Endodermal cell (in vitro differentiated cells): ENCODE results near the gene TRIAP1. TPM values are rescaled to one million over a fixed set of nuclear protein-coding genes. Genes with fewer than 3 reads are reported as not detected.

Experiments
- DNase-seq: peaks from one replicate; pipeline ENCODE4 v3.0.0-alpha.2; 2017
- H3K27ac ChIP-seq: 2 replicates; pipeline ENCODE4 v1.5.1; 2013; ENCODE audit warnings: mild to moderate bottlenecking, low read depth, low read length, moderate library complexity
- H3K27me3 ChIP-seq: 2 replicates; pipeline ENCODE4 v1.6.1; 2013; ENCODE audit warnings: mild to moderate bottlenecking, low read length, moderate library complexity; ENCODE audit not compliant: insufficient read depth, control insufficient read depth, poor library complexity, severe bottlenecking
- H3K36me3 ChIP-seq: 2 replicates; pipeline ENCODE4 v1.7.0; 2013; ENCODE audit warnings: mild to moderate bottlenecking, low read length, moderate library complexity; ENCODE audit not compliant: control insufficient read depth, insufficient read depth
- H3K4me1 ChIP-seq: one replicate; pipeline ENCODE4 v1.7.0; 2013; ENCODE audit warnings: low read length; ENCODE audit not compliant: control insufficient read depth, insufficient read depth
- H3K4me3 ChIP-seq: 2 replicates; pipeline ENCODE4 v1.5.1; 2013; ENCODE audit warnings: mild to moderate bottlenecking, low read length, moderate library complexity
- H3K9ac ChIP-seq: 2 replicates; pipeline ENCODE4 v1.6.1; 2013; ENCODE audit warnings: mild to moderate bottlenecking, low read length, moderate library complexity; ENCODE audit not compliant: poor library complexity, severe bottlenecking; ENCODE audit errors: extremely low read depth
- H3K9me3 ChIP-seq: 2 replicates; pipeline ENCODE4 v1.6.1; 2013; ENCODE audit warnings: mild to moderate bottlenecking, low read length, moderate library complexity; ENCODE audit not compliant: control insufficient read depth
- H3K27ac Mint-ChIP-seq: 2 replicates; pipeline ENCODE4 v1.8.0; 2020; ENCODE audit warnings: mixed read lengths
- H3K27me3 Mint-ChIP-seq: 2 replicates; pipeline ENCODE4 v1.8.0; 2021; ENCODE audit warnings: mild to moderate bottlenecking, mixed read lengths; ENCODE audit not compliant: insufficient read depth
- H3K36me3 Mint-ChIP-seq: 2 replicates; pipeline ENCODE4 v1.8.0; 2020; ENCODE audit warnings: low read depth, mixed read lengths
- H3K4me1 Mint-ChIP-seq: 2 replicates; pipeline ENCODE4 v1.8.0; 2020; ENCODE audit warnings: mixed read lengths
- H3K4me3 Mint-ChIP-seq: 2 replicates; pipeline ENCODE4 v1.8.0; 2020; ENCODE audit warnings: mild to moderate bottlenecking, moderate library complexity, mixed read lengths
- H3K9me3 Mint-ChIP-seq: 2 replicates; pipeline ENCODE4 v1.8.0; 2020; ENCODE audit warnings: mild to moderate bottlenecking, mixed read lengths
- WGBS, 2 experiments: methylation state at CpG; one replicate each; pipeline versions ENCODE4 v1.1.5 to v1.1.7; 2013; ENCODE audit warnings: missing lambda C conversion rate in 2 of 2, mixed read lengths in 1 of 2; ENCODE audit not compliant: insufficient coverage in 1 of 2, insufficient read length in 1 of 2; 5-methylcytosine and 5-hydroxymethylcytosine counted together
- total RNA-seq, 2 donors: library from RNA; stranded (reverse); fragmentation: NEBNext Ultra II Directional in 1 of 2; extraction: Animal tissue kit (Norgen Biotek cat#: 25700) in 1 of 2; gene quantifications; 2 replicates in 1 of 2; 3 replicates in 1 of 2; pipeline ENCODE4 v1.2.1, GENCODE V29; 2021
- TF ChIP-seq, protein P1 (sequence below): fragments of 200-600 bp; sonication (generic); conservative IDR thresholded peaks from 2 replicates; pipeline ENCODE4 v1.5.0; 2021; ENCODE audit warnings: antibody characterized with exemption, mild to moderate bottlenecking

The TRIAP1 gene
- total RNA-seq, 2 donors from 2014 or later, result 31.6 to 34.8 TPM

DNA sequence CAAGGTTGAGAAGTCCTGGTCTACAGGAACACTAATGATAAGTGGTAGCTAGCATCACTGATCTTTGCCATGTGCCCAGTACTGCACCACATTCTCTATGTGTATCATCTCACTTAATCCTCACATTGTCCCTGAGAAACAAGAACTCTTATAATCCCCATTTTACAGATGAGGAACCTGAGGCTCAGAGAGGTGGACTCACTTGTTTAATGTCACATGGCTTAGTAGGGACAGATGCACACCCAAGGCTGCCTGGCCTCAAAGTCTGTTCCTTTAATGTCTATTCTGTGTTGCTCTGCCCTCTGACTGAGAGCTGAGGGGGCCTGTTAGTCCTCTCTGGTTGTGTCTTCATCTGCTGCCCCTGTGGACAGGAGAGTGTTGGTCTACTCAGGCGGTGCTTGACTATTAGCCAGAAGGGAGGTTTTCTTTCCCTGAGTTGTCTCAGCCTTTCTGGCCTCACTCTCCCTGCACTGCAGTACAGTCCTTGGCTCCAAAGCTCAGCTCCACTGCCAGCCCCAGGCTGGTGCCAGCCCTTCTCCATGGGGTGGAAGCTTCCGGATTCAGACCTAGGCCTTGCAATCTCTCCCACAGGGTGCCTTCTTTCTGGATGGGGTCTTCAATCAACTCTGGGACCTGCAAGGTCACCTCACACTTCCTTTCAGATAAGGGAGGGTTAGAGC is 44.8 kb upstream of the TRIAP1 start:
- Histone ChIP-seq H3K36me3 (no peaks in the 10 kb centered on the region), H3K27me3 (no peaks in the 10 kb centered on the region), H3K9ac (no peak overlapping the region), H3K9me3 (no peaks in the 10 kb centered on the region), H3K4me3 (no peak overlapping the region), H3K4me1 (peaks cover 4% of the 10 kb centered on the region), H3K27ac (no peak overlapping the region)
- DNase-seq, result no peak
- Mint-ChIP-seq H3K4me1 (peaks cover 9% of the 10 kb centered on the region), H3K27me3 (no peaks in the 10 kb centered on the region), H3K4me3 (no peak overlapping the region), H3K9me3 (no peaks in the 10 kb centered on the region), H3K27ac (peak overlapping the region; percentile 55), H3K36me3 (peaks cover 7% of the 10 kb centered on the region)
- TF ChIP-seq, protein P1, sequence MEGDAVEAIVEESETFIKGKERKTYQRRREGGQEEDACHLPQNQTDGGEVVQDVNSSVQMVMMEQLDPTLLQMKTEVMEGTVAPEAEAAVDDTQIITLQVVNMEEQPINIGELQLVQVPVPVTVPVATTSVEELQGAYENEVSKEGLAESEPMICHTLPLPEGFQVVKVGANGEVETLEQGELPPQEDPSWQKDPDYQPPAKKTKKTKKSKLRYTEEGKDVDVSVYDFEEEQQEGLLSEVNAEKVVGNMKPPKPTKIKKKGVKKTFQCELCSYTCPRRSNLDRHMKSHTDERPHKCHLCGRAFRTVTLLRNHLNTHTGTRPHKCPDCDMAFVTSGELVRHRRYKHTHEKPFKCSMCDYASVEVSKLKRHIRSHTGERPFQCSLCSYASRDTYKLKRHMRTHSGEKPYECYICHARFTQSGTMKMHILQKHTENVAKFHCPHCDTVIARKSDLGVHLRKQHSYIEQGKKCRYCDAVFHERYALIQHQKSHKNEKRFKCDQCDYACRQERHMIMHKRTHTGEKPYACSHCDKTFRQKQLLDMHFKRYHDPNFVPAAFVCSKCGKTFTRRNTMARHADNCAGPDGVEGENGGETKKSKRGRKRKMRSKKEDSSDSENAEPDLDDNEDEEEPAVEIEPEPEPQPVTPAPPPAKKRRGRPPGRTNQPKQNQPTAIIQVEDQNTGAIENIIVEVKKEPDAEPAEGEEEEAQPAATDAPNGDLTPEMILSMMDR, result no peak
- 88 to 98% methylated on average over 1 to 2 of the region's 2 CpGs for WGBS, 2 experiments

DNA sequence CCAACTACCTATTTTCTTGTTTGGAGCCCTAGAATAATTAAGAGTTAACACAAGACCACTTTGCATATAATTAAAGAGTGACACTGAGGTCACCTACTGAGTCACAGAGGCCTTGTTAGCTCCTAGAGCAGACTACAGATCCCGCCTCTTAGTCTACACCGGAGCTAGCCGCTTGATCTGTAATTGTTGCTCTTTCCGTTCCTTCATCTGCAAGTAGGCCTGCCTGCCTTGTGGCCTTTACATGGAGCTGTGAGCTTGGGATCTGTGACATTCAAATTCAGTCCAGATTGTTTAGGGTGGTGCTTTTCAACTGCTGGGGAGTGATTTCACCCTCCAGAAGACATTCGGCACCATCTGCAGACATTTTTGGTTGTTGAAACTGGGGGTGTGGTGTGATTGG is 44.1 kb upstream of the TRIAP1 start:
- peaks cover 4% of the 10 kb centered on the region for H3K4me1 ChIP-seq
- H3K9me3 ChIP-seq, result no peaks in the 10 kb centered on the region
- peaks cover 8% of the 10 kb centered on the region for H3K4me1 Mint-ChIP-seq
- no peak overlapping the region for H3K27ac ChIP-seq
- WGBS, 2 experiments, result 88 to 100% methylated on average over 1 to 5 of the region's 5 CpGs
- H3K36me3 ChIP-seq, result no peaks in the 10 kb centered on the region
- no peak overlapping the region for H3K4me3 ChIP-seq
- no peaks in the 10 kb centered on the region for H3K27me3 Mint-ChIP-seq
- no peaks in the 10 kb centered on the region for H3K27me3 ChIP-seq
- no peaks in the 10 kb centered on the region for H3K9me3 Mint-ChIP-seq
- peaks cover 7% of the 10 kb centered on the region for H3K36me3 Mint-ChIP-seq
- peak overlapping the region; percentile 56 for H3K27ac Mint-ChIP-seq
- H3K9ac ChIP-seq, result no peak overlapping the region
- no peak for DNase-seq
- no peak overlapping the region for H3K4me3 Mint-ChIP-seq
- TF ChIP-seq, protein P1, result no peak

DNA sequence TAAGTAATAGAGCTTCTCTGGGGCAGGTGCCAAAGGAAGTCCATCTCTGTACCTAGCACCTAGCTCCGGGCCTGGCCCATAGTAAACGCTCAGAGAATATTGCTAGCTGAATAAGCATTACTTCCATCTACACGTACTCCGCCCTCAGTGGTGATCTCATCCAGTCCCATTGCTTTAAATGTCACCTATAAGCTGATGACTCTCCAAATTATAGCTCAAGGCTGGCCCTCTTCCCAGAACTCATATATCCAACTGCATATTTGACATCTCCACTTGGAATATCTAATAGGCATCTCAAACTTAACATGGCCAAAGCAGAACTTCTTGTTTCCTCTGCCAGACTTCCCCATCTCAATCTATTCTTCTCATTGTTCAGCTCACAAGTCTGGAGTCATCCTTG is 42.8 kb upstream of the TRIAP1 start:
- Histone ChIP-seq H3K4me3 (no peak overlapping the region), H3K9me3 (no peaks in the 10 kb centered on the region), H3K4me1 (peaks cover 4% of the 10 kb centered on the region), H3K9ac (no peak overlapping the region), H3K27me3 (no peaks in the 10 kb centered on the region), H3K36me3 (no peaks in the 10 kb centered on the region), H3K27ac (no peak overlapping the region)
- TF ChIP-seq, protein P1, result no peak
- DNase-seq, result no peak
- Mint-ChIP-seq H3K27me3 (no peaks in the 10 kb centered on the region), H3K4me1 (peaks cover 3% of the 10 kb centered on the region), H3K4me3 (no peak overlapping the region), H3K9me3 (no peaks in the 10 kb centered on the region), H3K36me3 (peaks cover 7% of the 10 kb centered on the region), H3K27ac (no peak overlapping the region)
- WGBS, 2 experiments, result 82 to 92% methylated on average over 3 to 4 of the region's 4 CpGs
